HEK293T (cell line): ENCODE data around the gene GRIP1.

Experiments
- CTCF ChIA-PET: fragments of 350-600 bp; formaldehyde crosslinking; extraction: SDS; loops from one replicate; lab custom pipeline; 2021; ENCODE audit warnings: antibody characterized with exemption, inconsistent platforms; lab: Yijun Ruan, JAX
- POLR2A ChIA-PET: fragments of 350-600 bp; formaldehyde crosslinking; extraction: SDS; loops from one replicate; lab custom pipeline; 2020; ENCODE audit warnings: antibody characterized with exemption, inconsistent platforms; lab: Yijun Ruan, JAX
- DNase-seq: peaks from one replicate; pipeline ENCODE4 v3.0.0; 2012; ENCODE audit warnings: mixed read lengths; ENCODE audit errors: extremely low spot score
- ARNT ChIP-seq: fragments of 450-650 bp; IDR thresholded peaks from 2 replicates; pipeline ENCODE4 v1.6.1; 2017; ENCODE audit warnings: mild to moderate bottlenecking
- BHLHE40 ChIP-seq: fragments of 450-650 bp; IDR thresholded peaks from 2 replicates; pipeline ENCODE4 v1.6.1; 2016; ENCODE audit warnings: mild to moderate bottlenecking, moderate library complexity, borderline replicate concordance
- CTBP1 ChIP-seq: fragments of 450-650 bp; IDR thresholded peaks from 2 replicates; pipeline ENCODE4 v1.6.1; 2016; ENCODE audit warnings: borderline replicate concordance
- ELF4 ChIP-seq: fragments of 450-650 bp; IDR thresholded peaks from 2 replicates; pipeline ENCODE4 v1.6.1; 2017; ENCODE audit warnings: antibody characterized with exemption
- FOXA1 ChIP-seq: fragments of 450-650 bp; IDR thresholded peaks from 2 replicates; pipeline ENCODE4 v1.6.1; 2016; ENCODE audit warnings: mild to moderate bottlenecking
- FOXK2 ChIP-seq: fragments of 450-650 bp; IDR thresholded peaks from 2 replicates; pipeline ENCODE4 v1.6.1; 2016; ENCODE audit warnings: mild to moderate bottlenecking
- FOXM1 ChIP-seq: fragments of 450-650 bp; IDR thresholded peaks from 2 replicates; pipeline ENCODE4 v1.6.1; 2017; ENCODE audit warnings: mild to moderate bottlenecking, borderline replicate concordance
- HDGF ChIP-seq: fragments of 450-650 bp; IDR thresholded peaks from 2 replicates; pipeline ENCODE4 v1.6.1; 2017; ENCODE audit warnings: antibody characterized with exemption, borderline replicate concordance
- L3MBTL2 ChIP-seq: fragments of 450-650 bp; conservative IDR thresholded peaks from 2 replicates; pipeline ENCODE4 v1.6.1; 2016; ENCODE audit warnings: mild to moderate bottlenecking
- LEF1 ChIP-seq: fragments of 450-650 bp; IDR thresholded peaks from 2 replicates; pipeline ENCODE4 v1.6.1; 2017; ENCODE audit warnings: mild to moderate bottlenecking, borderline replicate concordance
- NFRKB ChIP-seq: fragments of 450-650 bp; IDR thresholded peaks from 2 replicates; pipeline ENCODE4 v1.6.1; 2016; ENCODE audit warnings: mild to moderate bottlenecking, moderate library complexity
- SP1 ChIP-seq: fragments of 450-650 bp; IDR thresholded peaks from 2 replicates; pipeline ENCODE4 v1.6.1; 2017
- SUZ12 ChIP-seq: fragments of 450-650 bp; IDR thresholded peaks from 2 replicates; pipeline ENCODE4 v1.6.1; 2016; ENCODE audit warnings: mild to moderate bottlenecking
- TARDBP ChIP-seq: fragments of 450-650 bp; IDR thresholded peaks from 2 replicates; pipeline ENCODE4 v1.6.1; 2016
- ZNF384 ChIP-seq: fragments of 450-650 bp; IDR thresholded peaks from 2 replicates; pipeline ENCODE4 v1.6.1; 2016
- TF ChIP-seq, protein P1 (sequence below): fragments of 450-650 bp; IDR thresholded peaks from 2 replicates; pipeline ENCODE4 v1.6.1; 2016

The GRIP1 gene

GRCh38 chr12:66337381-66338010, 341.4 kb downstream of the GRIP1 start:
- ChIA-PET POLR2A (no interaction called here), CTCF (no interaction called here)
- DNase-seq = no peak
- TF ChIP-seq FOXA1 = no peak
- no peak for TF ChIP-seq ARNT
- no peak for TF ChIP-seq NFRKB

DNA sequence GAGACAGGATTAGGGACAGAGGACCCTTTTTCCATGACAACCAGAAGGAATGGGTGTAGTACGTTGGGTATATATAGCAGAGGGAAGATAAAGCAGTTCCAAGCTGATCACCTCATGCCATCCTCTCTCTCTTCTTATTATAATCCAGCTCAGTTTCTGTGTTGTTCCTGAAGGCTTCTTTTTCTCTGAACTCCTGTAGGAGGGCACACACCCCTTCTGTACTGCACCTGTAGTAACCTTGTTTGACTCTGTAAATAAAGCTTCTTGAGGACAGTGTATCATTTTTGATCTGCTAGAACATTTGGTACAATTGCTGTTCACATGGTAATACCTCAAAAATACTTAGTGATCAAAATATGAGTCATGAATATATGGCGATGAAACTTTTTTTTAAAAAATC, 343.1 kb downstream of the GRIP1 start:
- no peak for DNase-seq
- POLR2A ChIA-PET = no interaction called here
- CTCF ChIA-PET = no interaction called here
- TF ChIP-seq ZNF384 = no peak
- no peak for TF ChIP-seq HDGF
- no peak for TF ChIP-seq FOXK2
- TF ChIP-seq, protein P1, sequence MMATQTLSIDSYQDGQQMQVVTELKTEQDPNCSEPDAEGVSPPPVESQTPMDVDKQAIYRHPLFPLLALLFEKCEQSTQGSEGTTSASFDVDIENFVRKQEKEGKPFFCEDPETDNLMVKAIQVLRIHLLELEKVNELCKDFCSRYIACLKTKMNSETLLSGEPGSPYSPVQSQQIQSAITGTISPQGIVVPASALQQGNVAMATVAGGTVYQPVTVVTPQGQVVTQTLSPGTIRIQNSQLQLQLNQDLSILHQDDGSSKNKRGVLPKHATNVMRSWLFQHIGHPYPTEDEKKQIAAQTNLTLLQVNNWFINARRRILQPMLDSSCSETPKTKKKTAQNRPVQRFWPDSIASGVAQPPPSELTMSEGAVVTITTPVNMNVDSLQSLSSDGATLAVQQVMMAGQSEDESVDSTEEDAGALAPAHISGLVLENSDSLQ = no peak

DNA sequence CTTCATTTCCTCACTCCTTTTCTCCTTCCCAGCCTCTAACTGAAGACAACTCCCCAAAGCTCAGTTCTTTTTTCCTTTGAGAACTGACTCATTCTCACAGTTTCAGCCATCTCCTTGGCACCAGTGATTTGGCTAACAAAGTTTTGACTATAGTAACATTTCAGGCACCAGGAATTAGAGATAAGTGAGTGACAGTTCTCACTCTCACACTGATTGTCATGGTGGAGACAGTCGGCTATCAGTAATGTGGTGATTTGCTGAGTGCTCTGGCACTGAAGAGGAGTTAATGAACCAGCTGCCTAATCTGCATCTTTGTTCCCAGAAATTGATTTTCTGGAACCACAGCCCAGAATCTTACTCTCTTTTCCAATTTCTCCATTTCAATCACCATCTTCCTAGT, 347.1 kb downstream of the GRIP1 start:
- ChIA-PET POLR2A (no interaction called here), CTCF (no interaction called here)
- no peak for DNase-seq
- TF ChIP-seq FOXA1 (no peak), FOXK2 (no peak), HDGF (no peak), ARNT (no peak), SP1 (no peak), L3MBTL2 (no peak), FOXM1 (no peak), ZNF384 (no peak), ELF4 (no peak), TARDBP (no peak), SUZ12 (no peak), NFRKB (no peak), CTBP1 (no peak), BHLHE40 (no peak), LEF1 (no peak)
- TF ChIP-seq, protein P1 = no peak

- DNase-seq = no peak
- TF ChIP-seq ARNT (no peak), BHLHE40 (no peak), CTBP1 (no peak), L3MBTL2 (no peak), NFRKB (no peak), HDGF (no peak), FOXM1 (no peak), FOXA1 (no peak), FOXK2 (no peak), LEF1 (no peak), SP1 (no peak), TARDBP (no peak), ELF4 (no peak)
- TF ChIP-seq, protein P1 = no peak
- ChIA-PET CTCF (no interaction called here), POLR2A (no interaction called here)
Measured at GRCh38 chr12:66331016-66331415, 347.9 kb downstream of the GRIP1 start.

DNA sequence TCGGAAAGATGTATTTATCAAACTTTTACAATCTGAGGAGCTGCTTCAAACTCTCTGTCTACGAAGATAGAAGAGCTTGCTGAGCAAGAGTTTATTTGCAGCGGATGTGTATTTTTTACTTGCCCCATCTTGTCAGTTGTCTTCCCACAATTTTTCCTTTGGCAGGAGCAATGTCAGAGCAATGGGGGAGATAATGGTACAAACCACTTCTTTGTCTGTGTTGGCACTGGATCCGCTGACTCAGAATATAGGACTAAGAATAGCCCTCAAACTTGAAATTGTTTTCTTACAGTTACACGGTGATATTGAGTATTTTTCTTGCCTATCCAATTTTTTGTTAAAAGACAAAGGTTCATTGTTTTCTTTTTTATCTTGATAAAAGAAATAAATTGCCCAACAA, 348.9 kb downstream of the GRIP1 start:
- no peak for TF ChIP-seq CTBP1
- no peak for TF ChIP-seq BHLHE40
- no peak for TF ChIP-seq SP1
- TF ChIP-seq ZNF384 = no peak
- no peak for TF ChIP-seq FOXK2
- TF ChIP-seq NFRKB = no peak
- TF ChIP-seq ARNT = no peak
- TF ChIP-seq LEF1 = no peak
- TF ChIP-seq FOXA1 = no peak
- no peak for TF ChIP-seq SUZ12
- TF ChIP-seq L3MBTL2 = no peak
- TF ChIP-seq FOXM1 = no peak
- TF ChIP-seq, protein P1 = no peak
- no peak for TF ChIP-seq ELF4
- no peak for TF ChIP-seq TARDBP
- no peak for TF ChIP-seq HDGF
- ChIA-PET CTCF (no interaction called here), POLR2A (no interaction called here)
- no peak for DNase-seq

- DNase-seq = no peak
- TF ChIP-seq TARDBP (no peak), ZNF384 (no peak), ARNT (no peak), FOXK2 (no peak), ELF4 (no peak), NFRKB (no peak), L3MBTL2 (no peak), LEF1 (no peak), BHLHE40 (no peak), FOXM1 (no peak)
- TF ChIP-seq, protein P1 = no peak
- POLR2A ChIA-PET = no interaction called here
- CTCF ChIA-PET = no interaction called here
Measured at GRCh38 chr12:66323017-66323416, 355.9 kb downstream of the GRIP1 start.
